ENCODE data around the gene CSH1.

DNA sequence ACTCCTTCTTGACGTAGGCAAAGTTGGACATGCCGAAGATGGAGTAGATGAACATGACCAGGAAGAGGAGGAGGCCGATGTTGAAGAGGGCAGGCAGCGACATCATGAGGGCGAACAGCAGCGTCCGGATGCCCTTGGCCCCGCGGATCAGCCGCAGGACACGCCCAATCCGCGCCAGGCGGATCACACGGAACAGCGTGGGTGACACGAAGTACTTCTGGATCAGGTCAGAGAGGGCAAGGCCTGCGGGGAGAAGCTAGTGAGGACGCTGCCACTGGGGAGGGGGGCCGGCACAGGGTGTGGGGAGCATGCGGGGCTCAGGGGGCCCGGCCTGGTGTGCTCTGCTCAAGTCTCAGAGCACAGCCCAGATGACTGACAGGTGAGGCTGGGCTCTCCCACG is 45.4 kb upstream of the CSH1 start:
- TF ChIP-seq, protein P1, sequence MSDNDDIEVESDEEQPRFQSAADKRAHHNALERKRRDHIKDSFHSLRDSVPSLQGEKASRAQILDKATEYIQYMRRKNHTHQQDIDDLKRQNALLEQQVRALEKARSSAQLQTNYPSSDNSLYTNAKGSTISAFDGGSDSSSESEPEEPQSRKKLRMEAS (IDR thresholded peaks at IDR 0.05; ENCODE audit: insufficient read depth, insufficient read length), result no peak
- TF ChIP-seq, protein P2, sequence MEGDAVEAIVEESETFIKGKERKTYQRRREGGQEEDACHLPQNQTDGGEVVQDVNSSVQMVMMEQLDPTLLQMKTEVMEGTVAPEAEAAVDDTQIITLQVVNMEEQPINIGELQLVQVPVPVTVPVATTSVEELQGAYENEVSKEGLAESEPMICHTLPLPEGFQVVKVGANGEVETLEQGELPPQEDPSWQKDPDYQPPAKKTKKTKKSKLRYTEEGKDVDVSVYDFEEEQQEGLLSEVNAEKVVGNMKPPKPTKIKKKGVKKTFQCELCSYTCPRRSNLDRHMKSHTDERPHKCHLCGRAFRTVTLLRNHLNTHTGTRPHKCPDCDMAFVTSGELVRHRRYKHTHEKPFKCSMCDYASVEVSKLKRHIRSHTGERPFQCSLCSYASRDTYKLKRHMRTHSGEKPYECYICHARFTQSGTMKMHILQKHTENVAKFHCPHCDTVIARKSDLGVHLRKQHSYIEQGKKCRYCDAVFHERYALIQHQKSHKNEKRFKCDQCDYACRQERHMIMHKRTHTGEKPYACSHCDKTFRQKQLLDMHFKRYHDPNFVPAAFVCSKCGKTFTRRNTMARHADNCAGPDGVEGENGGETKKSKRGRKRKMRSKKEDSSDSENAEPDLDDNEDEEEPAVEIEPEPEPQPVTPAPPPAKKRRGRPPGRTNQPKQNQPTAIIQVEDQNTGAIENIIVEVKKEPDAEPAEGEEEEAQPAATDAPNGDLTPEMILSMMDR (IDR thresholded peaks at IDR 0.05; ENCODE audit: extremely low read depth in 1 of 2, insufficient read depth in 1 of 2, low read depth in 1 of 2, low read length in 2 of 2), result no peak
- TF ChIP-seq POLR2A (IDR thresholded peaks at IDR 0.05; ENCODE audit: low read depth, low read length), result no peak
- TF ChIP-seq EZH2 (IDR thresholded peaks at IDR 0.05; ENCODE audit: borderline replicate concordance, low read depth, low read length, severe bottlenecking), result no peak
- no peak for TF ChIP-seq POLR2AphosphoS5 (IDR thresholded peaks at IDR 0.05; ENCODE audit: insufficient read depth, low read depth, low read length)
- TF ChIP-seq GATA2 (IDR thresholded peaks at IDR 0.05; ENCODE audit: insufficient read depth, insufficient read length, low read depth, low read length), result no peak
